ACHN (cell line): ENCODE data around the gene ATRN.
"Not testable (repeated sequence)": the region's sequence is repeated elsewhere in the genome, so short reads cannot be mapped to it uniquely, and the experiment has no call there.

Experiments used
- DNase-seq: peaks from one replicate; pipeline ENCODE4 v3.0.0-alpha.2; 2015
- in situ Hi-C: cut with HindIII; loops from 2 replicates; pipeline ENCODE4 v1.10.0; 2017; ENCODE audit warnings: low sequenced_read_pairs, low pct_ligation_motif_present, low pct_unique_long_range_greater_than_20kb

ATRN gene

GRCh38 chr20:3470627-3471396 is at the start of gene ATRN:
ATRN (plus strand) TSS chr20:3471018; CDS start chr20:3471108, 90 bp downstream.
- peak; percentile 79 for DNase-seq
- in situ Hi-C loops = no loop called here

- no peak for DNase-seq
- in situ Hi-C loops = no loop called here
Observed at GRCh38 chr20:3421985-3422384, 48.8 kb upstream of the ATRN start.

GRCh38 chr20:3423126-3423525 is 47.7 kb upstream of the ATRN start:
- DNase-seq = no peak
- in situ Hi-C loops = no loop called here

- DNase-seq, in situ Hi-C loops: not testable (repeated sequence)
Observed at GRCh38 chr20:3426766-3427165, 44.1 kb upstream of the ATRN start.

- in situ Hi-C loops = no loop called here
- DNase-seq = no peak
Observed at GRCh38 chr20:3430376-3431069, 40.3 kb upstream of the ATRN start.

- no peak for DNase-seq
- in situ Hi-C loops = no loop called here
Observed at GRCh38 chr20:3431109-3431508, 39.7 kb upstream of the ATRN start.

- in situ Hi-C loops = no loop called here
- DNase-seq = no peak
Observed at GRCh38 chr20:3432844-3433243, 38.0 kb upstream of the ATRN start.

GRCh38 chr20:3433744-3434143 is 37.1 kb upstream of the ATRN start:
- no peak for DNase-seq

GRCh38 chr20:3434232-3434631 is 36.6 kb upstream of the ATRN start:
- no peak for DNase-seq
- in situ Hi-C loops = no loop called here

More at GRCh38 chr20:3433744-3434143, 37.1 kb upstream of the ATRN start:
- in situ Hi-C loops = no loop called here

GRCh38 chr20:3436864-3437574 is 33.8 kb upstream of the ATRN start:
- no peak for DNase-seq
- in situ Hi-C loops = no loop called here

GRCh38 chr20:3446779-3447178 is 24.0 kb upstream of the ATRN start:
- in situ Hi-C loops = no loop called here
- DNase-seq = no peak

GRCh38 chr20:3447321-3447720 is 23.5 kb upstream of the ATRN start:
- in situ Hi-C loops = no loop called here
- no peak for DNase-seq

- in situ Hi-C loops = no loop called here
- DNase-seq = no peak
Observed at GRCh38 chr20:3449319-3449718, 21.5 kb upstream of the ATRN start.

- in situ Hi-C loops = no loop called here
- no peak for DNase-seq
Observed at GRCh38 chr20:3452136-3452535, 18.7 kb upstream of the ATRN start.

GRCh38 chr20:3452690-3453089 is 18.1 kb upstream of the ATRN start:
- in situ Hi-C loops = no loop called here
- DNase-seq = no peak

- no peak for DNase-seq
Observed at GRCh38 chr20:3454831-3455230, 16.0 kb upstream of the ATRN start.

GRCh38 chr20:3456648-3457047 is 14.2 kb upstream of the ATRN start:
- DNase-seq = no peak
- in situ Hi-C loops = no loop called here

More at GRCh38 chr20:3454831-3455230, 16.0 kb upstream of the ATRN start:
- in situ Hi-C loops = no loop called here

- in situ Hi-C loops = no loop called here
Observed at GRCh38 chr20:3459881-3460307, 10.9 kb upstream of the ATRN start.

GRCh38 chr20:3461211-3461771 is 9.5 kb upstream of the ATRN start:
- DNase-seq = no peak
- in situ Hi-C loops = no loop called here

More at GRCh38 chr20:3459881-3460307, 10.9 kb upstream of the ATRN start:
- no peak for DNase-seq
